SK-N-SH treated with all-trans-retinoic acid at 6 μM for 48 hours (cell line): Measurements from ENCODE around the gene DEFB125.

Experiments
- ARNTL ChIP-seq: fragments of 450-650 bp; formaldehyde crosslinking; IDR thresholded peaks from 2 replicates; pipeline ENCODE4 v1.5.0; 2020; ENCODE audit warnings: low read depth, mild to moderate bottlenecking, moderate library complexity, borderline replicate concordance
- CSRNP3 ChIP-seq: fragments of 250-450 bp; sonication (Bioruptor Pico); IDR thresholded peaks from 2 replicates; pipeline ENCODE4 v1.5.1; 2021; ENCODE audit warnings: mild to moderate bottlenecking, moderate library complexity
- GLIS3 ChIP-seq: fragments of 250-450 bp; sonication (Bioruptor Pico); IDR thresholded peaks from 2 replicates; pipeline ENCODE4 v1.5.0; 2020; ENCODE audit warnings: mild to moderate bottlenecking, moderate library complexity
- PPARA ChIP-seq: fragments of 250-450 bp; sonication (Bioruptor Pico); IDR thresholded peaks from 2 replicates; pipeline ENCODE4 v1.5.0; 2020; ENCODE audit warnings: mild to moderate bottlenecking, borderline replicate concordance
- RARB ChIP-seq: fragments of 250-450 bp; sonication (Bioruptor Pico); IDR thresholded peaks from 2 replicates; pipeline ENCODE4 v1.8.0; 2021; ENCODE audit warnings: mild to moderate bottlenecking, moderate library complexity
- ZFP3 ChIP-seq: fragments of 250-450 bp; sonication (Bioruptor Pico); IDR thresholded peaks from 2 replicates; pipeline ENCODE4 v1.5.0; 2020; ENCODE audit warnings: mild to moderate bottlenecking, moderate library complexity
- ZNF8 ChIP-seq: fragments of 450-650 bp; formaldehyde crosslinking; IDR thresholded peaks from 2 replicates; pipeline ENCODE4 v1.5.0; 2020; ENCODE audit warnings: mild to moderate bottlenecking, moderate library complexity

DEFB125 gene

DNA sequence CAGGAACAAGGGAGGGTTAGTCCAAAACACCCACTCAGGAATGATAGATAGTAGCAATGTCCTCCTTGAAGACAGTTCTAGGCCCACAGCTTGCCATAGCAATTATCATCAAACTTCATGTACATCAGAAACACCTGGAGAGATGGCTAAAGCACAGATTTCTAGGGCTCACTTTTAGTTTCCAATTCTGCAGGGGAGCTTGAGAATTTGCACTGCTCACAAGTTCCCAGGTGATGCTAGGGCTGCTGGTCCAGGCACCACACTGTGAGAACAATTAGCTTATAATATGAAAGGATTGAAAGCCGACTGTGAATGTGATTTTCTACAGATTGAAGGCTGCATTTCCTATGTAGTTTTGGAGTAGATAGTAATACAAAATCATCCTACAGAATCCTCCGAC is 58.4 kb downstream of the DEFB125 start (continued):
- TF ChIP-seq CSRNP3 (CRISPR knock-in tag) (no peak), PPARA (CRISPR knock-in tag) (no peak), RARB (CRISPR knock-in tag) (no peak), GLIS3 (CRISPR knock-in tag) (no peak), ZFP3 (CRISPR knock-in tag) (no peak), ZNF8 (CRISPR knock-in tag) (no peak), ARNTL (no peak)
